ENCODE results near the gene SORCS2.

Gene SORCS2

GRCh38 chr4:7158991-7159390 is 33.3 kb upstream of the SORCS2 start:
- TF ChIP-seq RAD21 (IDR thresholded peaks at IDR 0.05; ENCODE audit: low read depth), result no peak
- TF ChIP-seq TEAD4 (IDR thresholded peaks at IDR 0.05), result no peak
- no peak for TF ChIP-seq TCF12 (IDR thresholded peaks at IDR 0.05; ENCODE audit: low read depth)
- no peak for TF ChIP-seq EP300 (IDR thresholded peaks at IDR 0.05; ENCODE audit: borderline replicate concordance)
- no peak for TF ChIP-seq USF1 (IDR thresholded peaks at IDR 0.05)
- TF ChIP-seq EGR1 (IDR thresholded peaks at IDR 0.05), result no peak
- TF ChIP-seq YY1 (IDR thresholded peaks at IDR 0.05; ENCODE audit: low read depth), result no peak
- TF ChIP-seq CEBPB (IDR thresholded peaks at IDR 0.05), result no peak
- no peak for TF ChIP-seq ZBTB7A (IDR thresholded peaks at IDR 0.05; ENCODE audit: low read depth)
- no peak for TF ChIP-seq FOXM1 (IDR thresholded peaks at IDR 0.05; ENCODE audit: borderline replicate concordance, low read depth)

GRCh38 chr4:7159923-7160322 is 32.4 kb upstream of the SORCS2 start:
- TF ChIP-seq NFIC (IDR thresholded peaks at IDR 0.05) (no peak), REST (IDR thresholded peaks at IDR 0.05; ENCODE audit: low read depth) (no peak), EP300 (IDR thresholded peaks at IDR 0.05; ENCODE audit: borderline replicate concordance) (no peak), TEAD4 (IDR thresholded peaks at IDR 0.05) (no peak), ZBTB7A (IDR thresholded peaks at IDR 0.05; ENCODE audit: low read depth) (no peak), TAF1 (IDR thresholded peaks at IDR 0.05; ENCODE audit: low read depth) (no peak), CEBPB (IDR thresholded peaks at IDR 0.05) (no peak), TCF12 (IDR thresholded peaks at IDR 0.05; ENCODE audit: low read depth) (no peak), CREB1 (IDR thresholded peaks at IDR 0.05; ENCODE audit: low read depth) (no peak), YY1 (IDR thresholded peaks at IDR 0.05; ENCODE audit: low read depth) (no peak), MAX (IDR thresholded peaks at IDR 0.05) (no peak), FOXM1 (IDR thresholded peaks at IDR 0.05; ENCODE audit: borderline replicate concordance, low read depth) (no peak), EGR1 (IDR thresholded peaks at IDR 0.05) (no peak), USF1 (IDR thresholded peaks at IDR 0.05) (no peak), RAD21 (IDR thresholded peaks at IDR 0.05; ENCODE audit: low read depth) (no peak)

- TF ChIP-seq USF1 (IDR thresholded peaks at IDR 0.05) (no peak), NFIC (IDR thresholded peaks at IDR 0.05) (no peak), REST (IDR thresholded peaks at IDR 0.05; ENCODE audit: low read depth) (no peak), FOXM1 (IDR thresholded peaks at IDR 0.05; ENCODE audit: borderline replicate concordance, low read depth) (no peak), EGR1 (IDR thresholded peaks at IDR 0.05) (no peak), TEAD4 (IDR thresholded peaks at IDR 0.05) (no peak), MAX (IDR thresholded peaks at IDR 0.05) (no peak), RAD21 (IDR thresholded peaks at IDR 0.05; ENCODE audit: low read depth) (no peak), EP300 (IDR thresholded peaks at IDR 0.05; ENCODE audit: borderline replicate concordance) (no peak), ZBTB7A (IDR thresholded peaks at IDR 0.05; ENCODE audit: low read depth) (no peak), TAF1 (IDR thresholded peaks at IDR 0.05; ENCODE audit: low read depth) (no peak), YY1 (IDR thresholded peaks at IDR 0.05; ENCODE audit: low read depth) (no peak), TCF12 (IDR thresholded peaks at IDR 0.05; ENCODE audit: low read depth) (no peak)
Observed at GRCh38 chr4:7160439-7160838, 31.9 kb upstream of the SORCS2 start.

- TF ChIP-seq EP300 (IDR thresholded peaks at IDR 0.05; ENCODE audit: borderline replicate concordance) (no peak), MAX (IDR thresholded peaks at IDR 0.05) (no peak), YY1 (IDR thresholded peaks at IDR 0.05; ENCODE audit: low read depth) (no peak), RAD21 (IDR thresholded peaks at IDR 0.05; ENCODE audit: low read depth) (no peak), CEBPB (IDR thresholded peaks at IDR 0.05) (no peak), FOXM1 (IDR thresholded peaks at IDR 0.05; ENCODE audit: borderline replicate concordance, low read depth) (no peak), USF1 (IDR thresholded peaks at IDR 0.05) (no peak), EGR1 (IDR thresholded peaks at IDR 0.05) (no peak), CREB1 (IDR thresholded peaks at IDR 0.05; ENCODE audit: low read depth) (no peak), NFIC (IDR thresholded peaks at IDR 0.05) (no peak), TAF1 (IDR thresholded peaks at IDR 0.05; ENCODE audit: low read depth) (no peak), TEAD4 (IDR thresholded peaks at IDR 0.05) (no peak), REST (IDR thresholded peaks at IDR 0.05; ENCODE audit: low read depth) (no peak), ZBTB7A (IDR thresholded peaks at IDR 0.05; ENCODE audit: low read depth) (no peak)
Observed at GRCh38 chr4:7160951-7161440, 31.3 kb upstream of the SORCS2 start.

Measured in Ishikawa (cell line).